HCT116 (cell line): ENCODE data around the gene KNTC1. TPM values are rescaled to one million over a fixed set of nuclear protein-coding genes. Genes with fewer than 3 reads are reported as not detected.

Source experiments
- ATAC-seq: fragments of 200-7000 bp; cut with Tn5 transposase; 2 replicates; pipeline ENCODE4 v1.9.1; 2020; ENCODE audit warnings: mild to moderate bottlenecking, moderate library complexity
- BruUV-seq: library from RNA; stranded (reverse); fragments of 400-500 nt; replicated peaks from 2 replicates; lab custom pipeline; 2021; lab: Mats Ljungman, UMichigan
- CTCF ChIA-PET: fragments of 300-600 bp; sonication (Branson Sonifier 250); formaldehyde crosslinking; loops from one replicate; lab custom pipeline; 2021; ENCODE audit warnings: antibody characterized with exemption; lab: Charles Lee
- POLR2A ChIA-PET: fragments of 300-600, 350-600 bp; sonication (Branson Sonifier 250); formaldehyde crosslinking; loops from one replicate; lab custom pipeline; 2021; ENCODE audit warnings: antibody characterized with exemption; lab: Charles Lee
- RAD21 ChIA-PET, 2 experiments: fragments of 300-600 bp; sonication (Branson Sonifier 250); formaldehyde crosslinking; loops; one replicate each; lab custom pipeline; 2023; ENCODE audit warnings: low total read pairs in 2 of 2; ENCODE audit not compliant: uncharacterized antibody in 2 of 2, unreplicated experiment in 2 of 2, low non-redundant PET in 1 of 2; lab: Charles Lee
- DNase-seq: peaks from one replicate; pipeline ENCODE4 v3.0.0-alpha.2; 2010; ENCODE audit warnings: low read depth, low spot score
- H2AFZ ChIP-seq: fragments of 200-600 bp; shearing (Covaris generic), sonication (generic); 2 replicates; pipeline ENCODE4 v1.6.1; 2017; ENCODE audit warnings: low read depth, mixed run types, mixed read lengths, antibody characterized with exemption, low read length; ENCODE audit not compliant: poor library complexity, severe bottlenecking
- H3K27ac ChIP-seq: 2 replicates; pipeline ENCODE4 v1.5.1; 2012; ENCODE audit warnings: low read depth, low read length
- H3K27me3 ChIP-seq: fragments of 200-600 bp; sonication (generic); 2 replicates; pipeline ENCODE4 v1.6.1; 2016; ENCODE audit warnings: mixed run types, low read length, mixed read lengths; ENCODE audit not compliant: insufficient read depth
- H3K36me3 ChIP-seq, 2 experiments: fragments of 200-500 bp in 1 of 2; fragments of 200-600 bp in 1 of 2; sonication (Bioruptor generic) in 1 of 2; sonication (generic) in 1 of 2; 2 replicates each; pipeline versions ENCODE4 v1.5.1 to v1.6.1; 2014 to 2016; ENCODE audit warnings: low read length in 2 of 2, inconsistent platforms in 1 of 2, mixed read lengths in 1 of 2, mixed run types in 1 of 2; ENCODE audit not compliant: insufficient read depth in 2 of 2, control insufficient read depth in 1 of 2
- H3K4me1 ChIP-seq, 2 experiments: fragments of 200-600 bp in 1 of 2; sonication (generic) in 1 of 2; 2 replicates each; pipeline versions ENCODE4 v1.5.1 to v1.6.1; 2012 to 2017; ENCODE audit warnings: low read length in 2 of 2, inconsistent platforms in 1 of 2, mild to moderate bottlenecking in 1 of 2, mixed read lengths in 1 of 2, mixed run types in 1 of 2, moderate library complexity in 1 of 2; ENCODE audit not compliant: insufficient read depth in 2 of 2, control insufficient read depth in 1 of 2
- H3K4me2 ChIP-seq: fragments of 200-600 bp; sonication (generic); 2 replicates; pipeline ENCODE4 v1.6.1; 2017; ENCODE audit warnings: mixed run types, low read length, mixed read lengths
- H3K4me3 ChIP-seq, 2 experiments: fragments of 200-600 bp in 1 of 2; sonication (generic) in 1 of 2; replicated peaks in 1 of 2; 2 replicates each; pipeline ENCODE4 v1.5.1; 2011 to 2016; ENCODE audit warnings: low read length in 2 of 2, control low read depth in 1 of 2, low read depth in 1 of 2, mild to moderate bottlenecking in 1 of 2, mixed read lengths in 1 of 2, mixed run types in 1 of 2
- H3K79me2 ChIP-seq: fragments of 200-600 bp; sonication (generic); 2 replicates; pipeline ENCODE4 v1.6.1; 2017; ENCODE audit warnings: mild to moderate bottlenecking, mixed run types, low read length, moderate library complexity, mixed read lengths; ENCODE audit not compliant: insufficient read depth
- H3K9ac ChIP-seq: fragments of 200-600 bp; sonication (generic); 2 replicates; pipeline ENCODE4 v1.6.1; 2016; ENCODE audit warnings: low read length, mixed read lengths
- H3K9me2 ChIP-seq: fragments of 200-600 bp; sonication (generic), shearing (Covaris generic); 2 replicates; pipeline ENCODE4 v1.6.1; 2017; ENCODE audit warnings: mixed run types, mild to moderate bottlenecking, moderate library complexity; ENCODE audit not compliant: insufficient read depth
- H3K9me3 ChIP-seq, 2 experiments: fragments of 200-500 bp in 1 of 2; fragments of 200-600 bp in 1 of 2; sonication (Bioruptor generic) in 1 of 2; sonication (generic) in 1 of 2; 2 replicates each; pipeline ENCODE4 v1.6.1; 2014 to 2017; ENCODE audit warnings: low read length in 2 of 2, mixed read lengths in 2 of 2, inconsistent platforms in 1 of 2, low read depth in 1 of 2, mild to moderate bottlenecking in 1 of 2, mixed run types in 1 of 2, moderate library complexity in 1 of 2; ENCODE audit not compliant: control insufficient read depth in 1 of 2, insufficient read depth in 1 of 2
- H4K20me1 ChIP-seq: fragments of 200-600 bp; sonication (generic), shearing (Covaris generic); 2 replicates; pipeline ENCODE4 v1.6.1; 2017; ENCODE audit warnings: mixed run types, mild to moderate bottlenecking, moderate library complexity; ENCODE audit not compliant: insufficient read depth
- CEBPB ChIP-seq: IDR thresholded peaks from 2 replicates; pipeline ENCODE4 v1.6.1; 2012; ENCODE audit warnings: low read depth
- SIN3A ChIP-seq: IDR thresholded peaks from 2 replicates; pipeline ENCODE4 v1.6.1; 2012; ENCODE audit warnings: low read depth
- intact Hi-C: fragments of 100-400 bp; cut with micrococcal nuclease; formaldehyde crosslinking; loops from 2 replicates; pipeline ENCODE4 v1.10.0; 2022
- total RNA-seq: library from RNA; stranded (reverse); gene quantifications from one replicate; pipeline ENCODE4 v1.2.1, GENCODE V29; 2021; ENCODE audit not compliant: unreplicated experiment
- TF ChIP-seq, protein P1 (sequence below): IDR thresholded peaks from 2 replicates; pipeline ENCODE4 v1.6.1; 2012
- TF ChIP-seq, protein P2 (sequence below), 3 experiments: fragments of 200-600 bp in 1 of 3; sonication (generic) in 1 of 3; IDR thresholded peaks in 2 of 3; conservative IDR thresholded peaks in 1 of 3; 2 replicates each; pipeline ENCODE4 v1.5.1; 2012 to 2017; ENCODE audit warnings: low read depth in 2 of 3, low read length in 2 of 3, antibody characterized with exemption in 1 of 3, borderline replicate concordance in 1 of 3, control low read depth in 1 of 3, mild to moderate bottlenecking in 1 of 3, mixed read lengths in 1 of 3, mixed run types in 1 of 3, moderate library complexity in 1 of 3; ENCODE audit not compliant: insufficient read depth in 1 of 3
- TF ChIP-seq, protein P3 (sequence below): IDR thresholded peaks from 2 replicates; pipeline ENCODE4 v1.6.1; 2012; ENCODE audit warnings: low read depth

Gene KNTC1
- total RNA-seq, 1 experiment from 2014 or later, result 70.2 TPM

DNA sequence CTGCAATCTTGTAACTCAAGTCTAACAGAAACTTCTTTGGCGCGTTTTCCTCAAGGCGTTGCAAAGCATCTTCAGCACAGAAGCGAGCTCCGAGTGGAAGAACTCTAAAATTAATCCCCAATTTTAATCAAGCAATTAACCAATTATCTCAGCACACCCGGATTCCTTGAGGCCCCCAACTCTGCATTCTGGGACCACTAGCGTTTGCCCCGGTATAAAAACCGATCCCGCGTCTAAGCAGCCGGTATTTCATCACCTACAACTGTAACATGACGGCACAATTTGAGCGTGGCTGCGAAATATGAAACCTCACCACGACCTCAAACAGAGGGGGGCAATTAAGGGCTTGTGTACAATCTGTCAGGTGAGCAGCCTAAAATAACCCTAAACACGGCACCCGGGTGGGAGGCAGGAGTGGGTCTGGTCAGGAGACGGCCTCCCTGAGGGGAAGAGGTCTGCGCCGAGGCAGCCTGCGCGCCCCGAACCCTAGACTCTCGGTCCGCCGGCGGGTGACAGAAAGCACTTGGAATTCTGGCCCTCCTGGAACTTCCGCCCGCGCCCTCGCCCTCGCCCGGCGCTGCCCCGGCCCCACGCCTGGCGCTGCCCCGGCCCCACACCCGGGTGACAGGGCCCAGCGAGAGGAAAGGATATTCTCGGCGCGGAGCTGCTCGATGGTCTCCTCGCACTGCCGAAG lies 26.9 kb upstream of the KNTC1 start:
- H3K9me2 ChIP-seq, result no peaks in the 10 kb centered on the region
- peak overlapping the region; percentile 70 to 94 for H3K4me3 ChIP-seq
- H3K36me3 ChIP-seq, result peaks cover 11 to 14% of the 10 kb centered on the region in 2 experiments
- peak overlapping the region; percentile 86 for H3K27ac ChIP-seq
- DNase-seq (peak; percentile 16), ATAC-seq (peak; percentile 31)
- intact Hi-C loops, result loop anchor here (1.0 to 2.0 kb wide), 2 partner anchors 27 to 100 kb away; partner anchors contain the start of genes KNTC1 and RSRC2
- no peak overlapping the region for H2AFZ ChIP-seq
- peak; percentile 37; the same call in 1 of the 2 replicates for TF ChIP-seq SIN3A
- TF ChIP-seq, protein P1, sequence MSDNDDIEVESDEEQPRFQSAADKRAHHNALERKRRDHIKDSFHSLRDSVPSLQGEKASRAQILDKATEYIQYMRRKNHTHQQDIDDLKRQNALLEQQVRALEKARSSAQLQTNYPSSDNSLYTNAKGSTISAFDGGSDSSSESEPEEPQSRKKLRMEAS, result peak; percentile 40
- TF ChIP-seq, protein P2, sequence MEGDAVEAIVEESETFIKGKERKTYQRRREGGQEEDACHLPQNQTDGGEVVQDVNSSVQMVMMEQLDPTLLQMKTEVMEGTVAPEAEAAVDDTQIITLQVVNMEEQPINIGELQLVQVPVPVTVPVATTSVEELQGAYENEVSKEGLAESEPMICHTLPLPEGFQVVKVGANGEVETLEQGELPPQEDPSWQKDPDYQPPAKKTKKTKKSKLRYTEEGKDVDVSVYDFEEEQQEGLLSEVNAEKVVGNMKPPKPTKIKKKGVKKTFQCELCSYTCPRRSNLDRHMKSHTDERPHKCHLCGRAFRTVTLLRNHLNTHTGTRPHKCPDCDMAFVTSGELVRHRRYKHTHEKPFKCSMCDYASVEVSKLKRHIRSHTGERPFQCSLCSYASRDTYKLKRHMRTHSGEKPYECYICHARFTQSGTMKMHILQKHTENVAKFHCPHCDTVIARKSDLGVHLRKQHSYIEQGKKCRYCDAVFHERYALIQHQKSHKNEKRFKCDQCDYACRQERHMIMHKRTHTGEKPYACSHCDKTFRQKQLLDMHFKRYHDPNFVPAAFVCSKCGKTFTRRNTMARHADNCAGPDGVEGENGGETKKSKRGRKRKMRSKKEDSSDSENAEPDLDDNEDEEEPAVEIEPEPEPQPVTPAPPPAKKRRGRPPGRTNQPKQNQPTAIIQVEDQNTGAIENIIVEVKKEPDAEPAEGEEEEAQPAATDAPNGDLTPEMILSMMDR (IDR thresholded peaks at IDR 0.05 in 2 of 3, conservative IDR thresholded peaks at IDR 0.05 in 1 of 3; ENCODE audit: borderline replicate concordance in 1 of 3, insufficient read depth in 1 of 3, low read depth in 2 of 3, low read length in 2 of 3), result no peak
- TF ChIP-seq, protein P3, sequence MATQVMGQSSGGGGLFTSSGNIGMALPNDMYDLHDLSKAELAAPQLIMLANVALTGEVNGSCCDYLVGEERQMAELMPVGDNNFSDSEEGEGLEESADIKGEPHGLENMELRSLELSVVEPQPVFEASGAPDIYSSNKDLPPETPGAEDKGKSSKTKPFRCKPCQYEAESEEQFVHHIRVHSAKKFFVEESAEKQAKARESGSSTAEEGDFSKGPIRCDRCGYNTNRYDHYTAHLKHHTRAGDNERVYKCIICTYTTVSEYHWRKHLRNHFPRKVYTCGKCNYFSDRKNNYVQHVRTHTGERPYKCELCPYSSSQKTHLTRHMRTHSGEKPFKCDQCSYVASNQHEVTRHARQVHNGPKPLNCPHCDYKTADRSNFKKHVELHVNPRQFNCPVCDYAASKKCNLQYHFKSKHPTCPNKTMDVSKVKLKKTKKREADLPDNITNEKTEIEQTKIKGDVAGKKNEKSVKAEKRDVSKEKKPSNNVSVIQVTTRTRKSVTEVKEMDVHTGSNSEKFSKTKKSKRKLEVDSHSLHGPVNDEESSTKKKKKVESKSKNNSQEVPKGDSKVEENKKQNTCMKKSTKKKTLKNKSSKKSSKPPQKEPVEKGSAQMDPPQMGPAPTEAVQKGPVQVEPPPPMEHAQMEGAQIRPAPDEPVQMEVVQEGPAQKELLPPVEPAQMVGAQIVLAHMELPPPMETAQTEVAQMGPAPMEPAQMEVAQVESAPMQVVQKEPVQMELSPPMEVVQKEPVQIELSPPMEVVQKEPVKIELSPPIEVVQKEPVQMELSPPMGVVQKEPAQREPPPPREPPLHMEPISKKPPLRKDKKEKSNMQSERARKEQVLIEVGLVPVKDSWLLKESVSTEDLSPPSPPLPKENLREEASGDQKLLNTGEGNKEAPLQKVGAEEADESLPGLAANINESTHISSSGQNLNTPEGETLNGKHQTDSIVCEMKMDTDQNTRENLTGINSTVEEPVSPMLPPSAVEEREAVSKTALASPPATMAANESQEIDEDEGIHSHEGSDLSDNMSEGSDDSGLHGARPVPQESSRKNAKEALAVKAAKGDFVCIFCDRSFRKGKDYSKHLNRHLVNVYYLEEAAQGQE, result no peak
- peak; percentile 52 for TF ChIP-seq CEBPB
- peaks cover 54% of the 10 kb centered on the region for H3K79me2 ChIP-seq
- ChIA-PET POLR2A (interaction anchor here (1.0 to 3.0 kb wide), 10 partner anchors 12 to 253 kb away, joined by 3 to 22 read pairs (median 6); partner anchors contain the start of genes DENR, KNTC1 and RSRC2), CTCF (interaction anchor here (1.2 to 1.6 kb wide), 4 partner anchors 26 to 164 kb away, joined by 3 to 8 read pairs (median 4); partner anchors contain the start of gene RSRC2), RAD21 (interaction anchor here in 1 of 2 experiments (1.1 kb wide), 1 partner anchor 101 kb away, joined by 5 read pairs; no protein-coding TSS in a partner anchor)
- H4K20me1 ChIP-seq, result peaks cover 1% of the 10 kb centered on the region; the same call in 1 of the 2 replicates
- peak overlapping the region; percentile 88 for H3K4me2 ChIP-seq
- no peaks in the 10 kb centered on the region for H3K27me3 ChIP-seq
- peaks cover 10 to 19% of the 10 kb centered on the region in 2 experiments; a peak in 3 of 4 replicates for H3K4me1 ChIP-seq
- TSS peak; percentile 55 for BruUV-seq
- H3K9me3 ChIP-seq, result no peaks in the 10 kb centered on the region
- H3K9ac ChIP-seq, result peak overlapping the region; percentile 99
